NT2/D1 (cell line): ENCODE measurements around the gene RNF175.

ENCODE experiments used
- DNase-seq: peaks from one replicate; pipeline ENCODE4 v3.0.0-alpha.2; 2011; ENCODE audit warnings: low read depth, low spot score
- H3K27me3 ChIP-seq: 2 replicates; pipeline ENCODE4 v1.6.0; 2011; ENCODE audit warnings: mild to moderate bottlenecking; ENCODE audit not compliant: insufficient read length, insufficient read depth
- H3K36me3 ChIP-seq: 2 replicates; pipeline ENCODE4 v1.6.1; 2011; ENCODE audit warnings: mild to moderate bottlenecking, low read length, mixed read lengths; ENCODE audit not compliant: insufficient read depth, insufficient read length
- H3K4me1 ChIP-seq: 2 replicates; pipeline ENCODE4 v1.5.1; 2011; ENCODE audit not compliant: insufficient read depth, insufficient read length
- H3K4me3 ChIP-seq: 2 replicates; pipeline ENCODE4 v1.5.1; 2011; ENCODE audit warnings: low read depth; ENCODE audit not compliant: insufficient read length
- H3K9ac ChIP-seq: 2 replicates; pipeline ENCODE4 v1.6.0; 2011; ENCODE audit warnings: low read depth; ENCODE audit not compliant: insufficient read length
- H3K9me3 ChIP-seq: 2 replicates; pipeline ENCODE4 v1.5.1; 2011; ENCODE audit warnings: mild to moderate bottlenecking, low read length; ENCODE audit not compliant: insufficient read depth
- SUZ12 ChIP-seq: IDR thresholded peaks from 2 replicates; pipeline ENCODE4 v1.6.1; 2011; ENCODE audit not compliant: insufficient read length, insufficient read depth; ENCODE audit errors: extremely low read depth
- YY1 ChIP-seq: IDR thresholded peaks from 2 replicates; pipeline ENCODE4 v1.6.1; 2011; ENCODE audit not compliant: insufficient read length, insufficient read depth
- ZNF274 ChIP-seq: IDR thresholded peaks from 2 replicates; pipeline ENCODE4 v1.6.1; 2011; ENCODE audit warnings: mild to moderate bottlenecking, low read depth, low read length

RNF175 gene

GRCh38 chr4:153782581-153782980 is 22.8 kb upstream of the RNF175 start:
- Histone ChIP-seq H3K27me3 (no peaks in the 10 kb centered on the region), H3K9me3 (no peaks in the 10 kb centered on the region), H3K9ac (no peak overlapping the region), H3K36me3 (peaks cover 42% of the 10 kb centered on the region), H3K4me3 (no peak overlapping the region), H3K4me1 (peaks cover 3% of the 10 kb centered on the region)
- DNase-seq = no peak
- TF ChIP-seq SUZ12 = no peak
- TF ChIP-seq ZNF274 = no peak
- TF ChIP-seq YY1 = no peak

DNA sequence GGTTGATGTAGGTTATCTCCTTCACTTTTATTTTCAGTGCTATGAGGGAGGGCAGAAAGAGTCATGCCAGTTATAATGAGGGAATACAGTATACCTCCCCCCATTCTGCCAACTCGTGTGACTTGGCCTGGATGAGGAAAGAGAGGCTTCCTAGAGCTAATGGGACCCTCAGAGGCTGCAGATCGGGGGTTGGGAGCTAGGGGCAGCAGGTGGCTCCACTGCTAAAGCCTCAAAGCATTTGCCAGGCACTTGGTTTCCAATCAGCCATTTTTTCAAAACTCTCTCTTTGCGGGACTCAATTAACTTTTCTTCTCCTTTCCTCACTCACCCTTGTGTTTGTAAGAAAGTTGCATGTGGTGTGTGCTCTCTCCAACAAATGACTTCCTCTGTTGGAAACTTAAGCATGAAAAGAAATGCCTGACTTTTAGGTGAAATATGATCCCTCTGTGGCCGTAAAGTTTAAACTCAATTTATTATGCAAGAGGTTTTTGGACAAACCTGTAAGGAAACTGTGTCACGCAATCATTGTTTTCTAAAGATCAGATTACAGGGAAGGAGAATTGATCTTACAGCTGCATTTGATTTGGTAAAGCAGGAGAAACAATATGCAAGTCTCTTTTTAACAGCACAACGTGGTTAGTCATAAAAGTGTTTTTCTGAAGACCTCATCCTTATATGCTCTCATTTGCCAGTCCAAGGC is 22.0 kb upstream of the RNF175 start:
- no peak for DNase-seq
- no peak overlapping the region for H3K4me3 ChIP-seq
- H3K4me1 ChIP-seq = peaks cover 3% of the 10 kb centered on the region
- H3K27me3 ChIP-seq = no peaks in the 10 kb centered on the region
- H3K9me3 ChIP-seq = no peaks in the 10 kb centered on the region
- TF ChIP-seq ZNF274 (no peak), YY1 (no peak), SUZ12 (no peak)
- no peak overlapping the region for H3K9ac ChIP-seq
- peaks cover 42% of the 10 kb centered on the region for H3K36me3 ChIP-seq

DNA sequence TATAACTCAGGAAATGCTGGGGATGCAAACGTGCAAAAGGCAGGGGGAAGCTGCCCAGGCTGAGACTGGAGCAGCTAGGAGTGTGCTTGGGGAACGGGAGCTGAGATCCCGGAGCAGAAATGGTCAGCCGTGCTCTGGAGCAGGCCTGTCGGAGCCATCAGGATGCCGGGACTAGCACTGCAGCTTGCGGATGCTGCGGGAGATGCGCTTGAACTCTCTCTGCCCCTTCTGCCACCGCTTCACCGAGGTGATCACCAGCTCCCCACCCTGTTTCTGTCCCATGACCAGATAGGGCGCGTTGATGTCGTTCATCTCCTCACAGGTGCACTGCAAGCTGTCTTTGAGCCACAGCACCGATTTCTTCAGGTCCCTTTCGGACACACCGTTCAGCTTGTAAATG is 21.5 kb upstream of the RNF175 start:
- Histone ChIP-seq H3K4me1 (peaks cover 3% of the 10 kb centered on the region), H3K9ac (no peak overlapping the region), H3K27me3 (no peaks in the 10 kb centered on the region), H3K36me3 (peaks cover 42% of the 10 kb centered on the region), H3K4me3 (no peak overlapping the region), H3K9me3 (no peaks in the 10 kb centered on the region)
- no peak for DNase-seq
- no peak for TF ChIP-seq ZNF274
- no peak for TF ChIP-seq SUZ12
- TF ChIP-seq YY1 = no peak

DNA sequence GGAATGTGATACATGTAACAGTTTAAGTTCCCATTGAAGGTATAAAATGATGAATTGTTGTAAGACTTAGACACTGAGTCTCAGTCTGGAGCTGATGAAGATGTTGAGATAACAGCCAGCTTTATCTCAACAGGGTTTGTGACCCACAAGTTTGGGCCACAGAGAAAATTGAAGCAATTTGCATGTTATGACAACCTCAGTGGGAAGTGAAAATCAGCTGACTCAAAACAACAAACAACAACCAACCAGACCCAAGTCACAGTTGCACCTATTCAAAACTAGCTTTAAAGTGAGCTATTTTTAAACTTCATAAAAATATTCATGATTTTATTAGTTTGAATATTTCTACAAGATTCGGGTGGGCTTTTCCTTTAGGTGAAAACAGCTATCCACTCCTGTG is 21.1 kb upstream of the RNF175 start:
- peaks cover 42% of the 10 kb centered on the region for H3K36me3 ChIP-seq
- H3K9ac ChIP-seq = no peak overlapping the region
- DNase-seq = no peak
- TF ChIP-seq YY1 = no peak
- no peak for TF ChIP-seq ZNF274
- peaks cover 3% of the 10 kb centered on the region for H3K4me1 ChIP-seq
- no peak overlapping the region for H3K4me3 ChIP-seq
- H3K27me3 ChIP-seq = no peaks in the 10 kb centered on the region
- no peaks in the 10 kb centered on the region for H3K9me3 ChIP-seq

GRCh38 chr4:153780221-153780620 is 20.4 kb upstream of the RNF175 start:
- Histone ChIP-seq H3K9ac (no peak overlapping the region), H3K36me3 (peaks cover 42% of the 10 kb centered on the region), H3K27me3 (no peaks in the 10 kb centered on the region), H3K4me1 (peaks cover 3% of the 10 kb centered on the region), H3K9me3 (no peaks in the 10 kb centered on the region), H3K4me3 (no peak overlapping the region)
- DNase-seq = no peak
- TF ChIP-seq YY1 (no peak), SUZ12 (no peak), ZNF274 (no peak)

DNA sequence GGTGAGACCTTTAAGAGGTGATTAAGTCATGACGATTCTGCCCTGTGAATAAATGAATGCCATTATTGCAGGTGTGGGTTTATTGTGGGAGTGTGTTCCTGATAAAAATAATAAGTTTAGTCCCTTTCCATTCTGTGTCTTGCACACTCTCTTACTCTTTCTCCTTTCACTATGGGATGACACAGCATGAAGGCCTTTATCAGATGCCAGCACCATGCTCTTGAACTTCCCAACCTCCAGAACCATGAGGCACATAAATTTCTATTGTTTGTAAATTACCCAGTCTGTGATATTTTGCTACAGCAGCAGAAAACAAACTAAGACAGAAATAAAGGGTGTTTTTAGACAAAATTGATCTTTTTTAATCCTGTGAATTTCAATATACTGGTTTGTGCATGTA is 18.6 kb upstream of the RNF175 start:
- peaks cover 25% of the 10 kb centered on the region for H3K36me3 ChIP-seq
- DNase-seq = no peak
- H3K4me1 ChIP-seq = no peaks in the 10 kb centered on the region
- no peak overlapping the region for H3K4me3 ChIP-seq
- H3K27me3 ChIP-seq = no peaks in the 10 kb centered on the region
- no peaks in the 10 kb centered on the region for H3K9me3 ChIP-seq
- H3K9ac ChIP-seq = no peak overlapping the region
- TF ChIP-seq ZNF274 = no peak
- TF ChIP-seq SUZ12 = no peak
- TF ChIP-seq YY1 = no peak

DNA sequence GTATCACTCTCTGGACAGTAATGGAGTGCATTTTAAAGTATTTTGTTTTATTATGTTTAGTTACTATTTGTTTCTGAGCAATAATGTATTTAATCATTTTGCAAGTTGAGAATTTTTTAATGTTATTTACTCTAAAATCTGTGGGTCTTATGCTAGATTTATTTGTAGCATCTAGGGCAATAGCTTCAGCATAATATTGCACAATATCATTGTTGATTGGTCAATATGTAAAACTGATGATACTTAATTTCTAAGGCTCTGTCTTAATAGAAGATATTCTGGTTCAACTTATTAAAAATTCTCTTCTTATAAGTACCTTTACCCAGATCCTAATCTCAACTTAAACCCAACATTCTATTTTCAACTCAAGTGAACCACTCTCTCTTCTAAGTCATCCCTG is 17.6 kb upstream of the RNF175 start:
- 0 out of 2 replicates have a peak, but pooled peaks cover under 1% of the 10 kb centered on the region for H3K9me3 ChIP-seq
- no peak overlapping the region for H3K9ac ChIP-seq
- no peak for DNase-seq
- H3K4me3 ChIP-seq = no peak overlapping the region
- H3K27me3 ChIP-seq = no peaks in the 10 kb centered on the region
- H3K36me3 ChIP-seq = peaks cover 20% of the 10 kb centered on the region
- no peak for TF ChIP-seq ZNF274
- H3K4me1 ChIP-seq = no peaks in the 10 kb centered on the region
